ENCODE data around the gene GIGYF2.

DNA sequence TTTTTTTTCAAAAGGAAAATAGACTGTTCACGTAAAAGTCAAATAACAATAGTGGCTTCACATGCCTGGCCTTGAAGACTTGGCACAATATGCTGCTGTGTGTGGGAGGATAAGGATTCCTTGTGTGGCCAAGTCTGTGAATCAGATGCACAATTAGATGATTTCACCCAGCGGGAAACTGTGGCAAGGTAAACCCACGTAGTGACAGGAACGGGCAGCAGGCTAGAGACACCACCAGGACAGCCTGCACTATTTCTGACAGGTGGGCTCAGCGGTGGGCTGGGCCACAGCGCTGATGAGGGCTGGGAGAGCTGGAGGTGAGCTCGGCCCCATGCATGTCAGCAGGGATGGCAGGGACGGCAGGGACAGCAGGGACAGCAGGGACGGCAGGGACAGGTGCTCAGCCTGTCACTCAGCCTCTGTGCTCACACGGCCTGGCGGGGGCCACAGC lies 194.5 kb downstream of the GIGYF2 start:
- TF ChIP-seq, protein P1, sequence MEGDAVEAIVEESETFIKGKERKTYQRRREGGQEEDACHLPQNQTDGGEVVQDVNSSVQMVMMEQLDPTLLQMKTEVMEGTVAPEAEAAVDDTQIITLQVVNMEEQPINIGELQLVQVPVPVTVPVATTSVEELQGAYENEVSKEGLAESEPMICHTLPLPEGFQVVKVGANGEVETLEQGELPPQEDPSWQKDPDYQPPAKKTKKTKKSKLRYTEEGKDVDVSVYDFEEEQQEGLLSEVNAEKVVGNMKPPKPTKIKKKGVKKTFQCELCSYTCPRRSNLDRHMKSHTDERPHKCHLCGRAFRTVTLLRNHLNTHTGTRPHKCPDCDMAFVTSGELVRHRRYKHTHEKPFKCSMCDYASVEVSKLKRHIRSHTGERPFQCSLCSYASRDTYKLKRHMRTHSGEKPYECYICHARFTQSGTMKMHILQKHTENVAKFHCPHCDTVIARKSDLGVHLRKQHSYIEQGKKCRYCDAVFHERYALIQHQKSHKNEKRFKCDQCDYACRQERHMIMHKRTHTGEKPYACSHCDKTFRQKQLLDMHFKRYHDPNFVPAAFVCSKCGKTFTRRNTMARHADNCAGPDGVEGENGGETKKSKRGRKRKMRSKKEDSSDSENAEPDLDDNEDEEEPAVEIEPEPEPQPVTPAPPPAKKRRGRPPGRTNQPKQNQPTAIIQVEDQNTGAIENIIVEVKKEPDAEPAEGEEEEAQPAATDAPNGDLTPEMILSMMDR (IDR thresholded peaks at IDR 0.05), result no peak
- TF ChIP-seq ZFX (IDR thresholded peaks at IDR 0.05; ENCODE audit: borderline replicate concordance), result no peak
